HEK293T (cell line): ENCODE measurements around the gene IL4R.
"Not testable (repeated sequence)": the region's sequence is repeated elsewhere in the genome, so short reads cannot be mapped to it uniquely, and the experiment has no call there.

Source experiments
- ARNT ChIP-seq: fragments of 450-650 bp; IDR thresholded peaks from 2 replicates; pipeline ENCODE4 v1.6.1; 2017; ENCODE audit warnings: mild to moderate bottlenecking
- BHLHE40 ChIP-seq: fragments of 450-650 bp; IDR thresholded peaks from 2 replicates; pipeline ENCODE4 v1.6.1; 2016; ENCODE audit warnings: mild to moderate bottlenecking, moderate library complexity, borderline replicate concordance
- ELF4 ChIP-seq: fragments of 450-650 bp; IDR thresholded peaks from 2 replicates; pipeline ENCODE4 v1.6.1; 2017; ENCODE audit warnings: antibody characterized with exemption
- FOXM1 ChIP-seq: fragments of 450-650 bp; IDR thresholded peaks from 2 replicates; pipeline ENCODE4 v1.6.1; 2017; ENCODE audit warnings: mild to moderate bottlenecking, borderline replicate concordance
- LEF1 ChIP-seq: fragments of 450-650 bp; IDR thresholded peaks from 2 replicates; pipeline ENCODE4 v1.6.1; 2017; ENCODE audit warnings: mild to moderate bottlenecking, borderline replicate concordance

- not testable (repeated sequence) for TF ChIP-seq BHLHE40, ARNT, LEF1, ELF4, FOXM1
Measured at GRCh38 chr16:27398341-27398893, 84.6 kb downstream of the IL4R start.
